COLO668 (cell line): ENCODE results near the gene GDPD5.

Experiments
- DNase-seq: peaks from one replicate; lab custom pipeline; 2025; ENCODE audit not compliant: unreplicated experiment; lab: John Stamatoyannopoulos, UW

The GDPD5 gene

DNA sequence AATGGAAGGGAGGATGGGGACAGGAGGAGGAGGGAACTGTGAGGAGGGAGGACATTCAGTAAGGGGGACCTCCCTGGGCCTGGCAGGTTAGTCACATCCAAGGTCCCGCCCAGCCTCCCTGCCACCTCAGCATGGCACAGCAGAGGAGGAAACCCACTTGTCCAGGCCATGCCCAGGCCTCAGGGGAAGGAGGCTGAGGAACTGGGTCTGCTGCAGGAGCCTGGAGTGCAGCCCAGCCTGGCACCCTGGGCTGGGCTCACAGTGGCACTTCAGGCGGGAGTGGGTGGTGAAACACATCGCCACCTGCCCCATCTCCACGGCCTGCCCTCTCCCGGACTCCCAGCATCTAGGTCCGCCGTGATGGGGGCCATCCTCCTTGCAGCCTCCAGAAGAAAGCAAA lies 75.5 kb downstream of the GDPD5 start:
- no peak for DNase-seq

DNA sequence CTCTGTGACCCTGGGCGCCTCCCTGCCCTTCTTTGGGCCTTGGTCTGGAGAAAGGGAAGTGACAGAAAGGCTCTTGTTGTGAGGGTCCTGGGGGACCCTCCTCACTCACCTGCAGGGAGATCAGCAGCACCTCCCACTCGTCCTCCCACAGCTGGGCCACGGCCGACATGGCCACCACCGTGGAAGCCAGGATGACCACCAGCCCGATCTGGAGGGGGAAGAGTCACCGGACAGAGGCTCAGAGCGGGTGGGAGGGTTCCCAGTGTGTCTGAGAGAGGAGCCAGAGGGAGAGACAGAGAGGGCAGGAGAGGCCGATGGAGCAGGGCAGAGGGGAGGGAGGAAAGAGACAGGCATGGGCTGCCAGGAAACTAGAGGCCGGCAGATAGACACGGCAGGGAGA lies 76.0 kb downstream of the GDPD5 start:
- no peak for DNase-seq

DNA sequence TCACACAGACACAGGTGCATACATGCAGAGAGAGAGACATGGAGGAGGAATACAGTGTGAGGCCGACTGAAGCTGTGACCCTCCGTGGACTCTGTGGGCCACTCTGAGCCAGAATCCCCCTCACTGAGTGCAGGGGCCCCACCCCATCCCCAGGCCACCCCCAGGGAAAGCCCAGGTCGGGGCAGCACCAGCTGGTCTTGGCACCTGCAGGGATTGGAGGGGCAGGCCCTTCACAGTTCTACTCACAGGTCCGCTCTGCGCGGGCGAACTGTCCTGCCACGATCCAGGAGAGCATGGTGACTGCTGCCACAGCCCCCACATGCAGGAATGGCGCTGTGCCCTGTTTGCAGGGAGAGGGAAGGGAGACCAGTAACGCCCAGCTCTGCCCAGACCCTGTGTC lies 76.5 kb downstream of the GDPD5 start:
- DNase-seq: no peak

GRCh38 chr11:75447415-75447814 lies 78.3 kb downstream of the GDPD5 start:
- DNase-seq: no peak

- DNase-seq: peak; percentile 47
These were observed 80.3 kb downstream of the GDPD5 start for GRCh38 chr11:75445315-75445953.

DNA sequence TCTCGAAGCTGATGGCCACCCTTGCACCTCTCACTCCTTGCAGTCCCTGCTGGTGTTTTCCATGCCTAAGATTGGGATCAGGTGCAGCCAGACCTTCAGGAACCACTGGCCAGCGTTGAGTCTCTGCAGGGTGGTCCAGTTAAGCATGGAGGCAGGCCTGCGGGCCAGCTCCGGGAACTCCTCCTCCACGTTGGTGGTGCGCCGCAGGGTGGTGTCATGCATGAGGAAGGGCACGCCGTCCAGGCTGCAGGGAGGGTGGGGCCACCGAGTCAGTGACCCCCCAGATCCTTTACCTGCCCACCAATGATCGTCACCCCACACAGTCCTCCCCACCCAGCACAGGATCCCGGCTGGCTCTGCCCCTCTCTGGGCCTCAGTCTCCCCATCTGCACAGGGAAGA lies 82.7 kb downstream of the GDPD5 start:
- DNase-seq: no peak

DNA sequence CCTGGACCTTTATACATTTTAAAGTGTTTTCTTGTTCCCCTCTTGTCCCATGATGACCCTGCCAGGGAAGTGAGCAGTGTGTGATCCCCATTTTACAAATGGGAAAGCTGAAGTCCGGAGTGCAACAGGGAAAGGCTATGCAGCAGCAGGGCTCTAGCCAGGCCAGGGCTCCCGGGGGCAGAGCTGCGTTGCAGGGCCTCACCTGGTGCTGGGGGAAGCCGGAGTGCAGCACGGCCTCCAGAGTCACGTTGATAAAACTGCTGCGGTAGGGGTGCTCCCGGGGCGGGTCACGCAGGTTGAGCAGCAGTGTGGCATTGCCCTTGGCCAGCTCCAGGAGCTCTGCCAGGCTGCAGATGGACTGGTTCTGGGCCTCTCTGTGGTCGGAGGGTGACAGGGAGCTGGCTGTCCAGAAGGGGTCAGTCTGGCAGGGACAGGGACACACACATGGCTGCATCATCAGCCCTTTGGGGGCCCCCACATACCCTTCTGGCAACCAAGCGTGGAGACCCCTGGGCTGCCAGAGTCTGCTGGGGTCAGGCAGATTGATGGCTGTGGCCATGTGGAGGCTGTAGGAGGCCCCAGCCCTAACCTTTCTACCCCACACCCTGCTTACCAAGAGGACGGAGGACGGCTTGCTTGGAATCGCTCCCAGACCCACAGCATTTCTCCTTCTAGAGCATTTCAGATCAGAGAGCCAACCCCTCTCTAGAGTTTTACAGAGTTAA lies 83.4 kb downstream of the GDPD5 start:
- no peak for DNase-seq

DNA sequence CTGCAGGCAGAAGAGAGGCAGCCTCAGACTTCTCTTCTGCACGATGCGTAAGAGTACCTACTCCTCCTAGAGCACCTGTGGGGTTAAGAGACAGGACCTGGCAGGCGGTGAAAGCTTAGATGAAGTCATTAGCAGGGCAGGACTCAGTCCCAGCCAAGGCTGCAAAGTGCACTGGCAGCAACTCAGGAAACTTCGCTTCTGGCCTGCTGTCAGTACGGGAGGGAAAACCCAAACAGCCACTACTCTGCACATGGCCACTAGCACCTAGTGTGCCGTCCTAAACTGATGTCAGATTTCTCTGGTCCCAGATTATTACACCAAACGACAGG lies 84.0 kb downstream of the GDPD5 start:
- DNase-seq: no peak

DNA sequence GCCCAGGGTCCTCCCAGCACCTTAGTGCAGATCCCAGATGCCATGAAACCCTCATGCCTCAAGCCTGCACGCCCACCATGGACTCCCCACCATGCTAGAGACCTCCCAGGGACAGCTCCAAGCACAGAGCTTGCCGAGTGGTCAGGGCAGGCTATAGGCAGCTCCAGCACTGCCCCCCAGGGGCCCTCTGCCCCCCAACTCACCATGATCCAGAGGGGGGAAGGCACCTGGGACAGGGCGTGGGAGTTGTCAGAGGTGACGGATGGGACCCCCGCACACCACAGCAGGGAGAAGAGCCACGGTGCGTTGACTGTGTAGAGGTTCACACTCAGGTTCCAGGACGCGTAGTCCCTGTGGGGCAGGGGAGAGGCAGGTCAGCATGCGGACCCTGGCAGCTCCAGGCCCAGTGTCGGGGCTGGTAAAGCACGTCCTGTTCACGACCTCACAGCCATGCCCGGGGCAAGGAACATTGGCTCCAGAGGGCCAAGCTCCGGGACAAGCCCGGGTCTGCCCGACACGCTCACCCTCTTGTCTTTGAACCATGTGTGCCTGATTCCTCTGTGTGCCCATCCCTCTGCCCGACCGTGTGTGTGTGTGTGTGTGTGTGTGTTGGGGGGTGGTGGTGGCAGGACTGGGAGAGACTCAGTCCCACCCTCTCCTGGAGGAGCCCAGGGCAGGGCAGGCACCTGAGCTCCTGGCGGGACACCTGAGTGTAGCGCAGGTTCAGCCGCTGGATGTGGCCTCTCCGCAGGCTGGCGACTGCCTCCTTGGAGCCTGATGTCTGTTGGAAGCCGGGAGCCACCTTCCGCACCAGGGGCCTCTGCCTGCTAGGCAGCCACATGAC lies 84.6 kb downstream of the GDPD5 start:
- no peak for DNase-seq

GRCh38 chr11:75439495-75440120 lies 86.1 kb downstream of the GDPD5 start:
- DNase-seq: no peak

DNA sequence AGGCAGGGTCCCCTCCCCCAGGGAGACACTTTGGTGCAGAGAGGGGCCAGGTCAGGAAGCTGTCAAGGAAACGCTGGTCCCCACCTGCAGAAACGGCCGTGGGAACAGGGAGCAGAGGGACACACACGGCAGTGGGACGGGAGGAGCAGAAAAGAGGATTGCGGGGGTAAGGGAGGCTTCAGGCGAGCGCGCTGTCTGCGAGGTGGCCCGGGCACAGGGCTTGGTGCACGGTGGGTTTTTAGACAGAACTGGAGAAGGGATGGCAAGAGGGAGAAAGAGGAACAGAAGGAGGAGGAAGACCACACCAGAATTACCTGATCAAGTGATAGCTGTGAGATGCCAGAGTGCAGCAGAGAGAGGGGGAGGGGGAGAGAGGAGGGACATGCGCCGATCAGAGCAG lies 86.7 kb downstream of the GDPD5 start:
- no peak for DNase-seq

DNA sequence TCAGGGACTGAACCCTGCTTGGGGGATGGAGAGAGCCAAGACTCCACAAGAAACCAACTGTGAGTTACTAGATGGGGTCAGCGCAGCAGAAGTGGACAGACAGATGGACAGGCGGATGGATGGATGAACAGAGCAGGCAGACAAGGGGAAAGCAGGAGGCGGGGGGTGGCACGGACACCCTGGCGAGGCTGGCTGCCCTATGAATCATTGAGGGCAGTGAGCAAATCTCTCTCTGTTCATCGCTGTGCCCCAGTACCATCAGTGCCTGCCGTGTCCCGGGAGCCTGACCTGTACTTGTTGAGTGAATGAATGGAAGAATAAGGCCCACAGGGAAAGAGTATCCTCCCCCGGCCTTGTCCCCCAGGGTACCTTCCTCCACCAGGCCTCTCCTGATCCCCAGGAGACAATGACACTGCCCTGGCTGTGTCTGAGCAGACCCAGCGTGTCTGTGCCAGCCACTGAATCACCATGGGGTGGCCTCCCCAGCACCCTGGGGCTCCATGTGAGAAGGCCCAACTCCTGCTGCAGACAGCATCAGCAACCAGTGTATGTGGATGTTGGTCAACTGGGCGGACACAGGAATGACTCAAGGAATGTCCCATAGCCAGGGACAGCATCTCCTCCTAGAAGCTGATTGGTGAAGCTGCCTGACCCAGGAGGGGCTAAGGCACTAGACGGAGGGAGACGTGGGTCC lies 87.6 kb downstream of the GDPD5 start:
- DNase-seq: no peak

- no peak for DNase-seq
These were observed 88.9 kb downstream of the GDPD5 start for GRCh38 chr11:75436806-75437205.

DNA sequence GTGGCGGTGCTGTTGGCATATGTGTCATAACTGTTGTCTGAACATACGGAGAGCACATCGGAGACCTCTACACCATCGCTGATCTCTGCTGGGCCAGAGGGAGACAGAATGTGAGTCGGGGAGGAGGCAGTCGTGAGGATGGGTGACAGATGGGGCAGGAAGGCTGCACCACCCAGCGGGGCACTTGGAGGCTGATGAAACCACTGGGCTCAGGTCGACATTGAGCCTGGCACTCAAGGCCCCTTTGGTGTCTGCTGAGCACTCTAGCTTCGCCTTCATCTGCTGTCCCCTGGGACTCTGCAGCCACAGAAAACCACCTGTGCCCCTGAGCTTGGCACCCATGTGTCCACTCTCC lies 90.2 kb downstream of the GDPD5 start:
- no peak for DNase-seq

GRCh38 chr11:75434886-75435570 lies 90.7 kb downstream of the GDPD5 start:
- DNase-seq: no peak

- DNase-seq: no peak
These were observed 91.7 kb downstream of the GDPD5 start for GRCh38 chr11:75434051-75434450.

- no peak for DNase-seq
These were observed 92.3 kb downstream of the GDPD5 start for GRCh38 chr11:75433443-75433842.

GRCh38 chr11:75432911-75433321 lies 92.8 kb downstream of the GDPD5 start, which contains the start of gene KLHL35:
Gene KLHL35, minus strand, starts transcription at chr11:75433203. Its CDS starts 2,574 bp downstream, at chr11:75430629.
- no peak for DNase-seq

DNA sequence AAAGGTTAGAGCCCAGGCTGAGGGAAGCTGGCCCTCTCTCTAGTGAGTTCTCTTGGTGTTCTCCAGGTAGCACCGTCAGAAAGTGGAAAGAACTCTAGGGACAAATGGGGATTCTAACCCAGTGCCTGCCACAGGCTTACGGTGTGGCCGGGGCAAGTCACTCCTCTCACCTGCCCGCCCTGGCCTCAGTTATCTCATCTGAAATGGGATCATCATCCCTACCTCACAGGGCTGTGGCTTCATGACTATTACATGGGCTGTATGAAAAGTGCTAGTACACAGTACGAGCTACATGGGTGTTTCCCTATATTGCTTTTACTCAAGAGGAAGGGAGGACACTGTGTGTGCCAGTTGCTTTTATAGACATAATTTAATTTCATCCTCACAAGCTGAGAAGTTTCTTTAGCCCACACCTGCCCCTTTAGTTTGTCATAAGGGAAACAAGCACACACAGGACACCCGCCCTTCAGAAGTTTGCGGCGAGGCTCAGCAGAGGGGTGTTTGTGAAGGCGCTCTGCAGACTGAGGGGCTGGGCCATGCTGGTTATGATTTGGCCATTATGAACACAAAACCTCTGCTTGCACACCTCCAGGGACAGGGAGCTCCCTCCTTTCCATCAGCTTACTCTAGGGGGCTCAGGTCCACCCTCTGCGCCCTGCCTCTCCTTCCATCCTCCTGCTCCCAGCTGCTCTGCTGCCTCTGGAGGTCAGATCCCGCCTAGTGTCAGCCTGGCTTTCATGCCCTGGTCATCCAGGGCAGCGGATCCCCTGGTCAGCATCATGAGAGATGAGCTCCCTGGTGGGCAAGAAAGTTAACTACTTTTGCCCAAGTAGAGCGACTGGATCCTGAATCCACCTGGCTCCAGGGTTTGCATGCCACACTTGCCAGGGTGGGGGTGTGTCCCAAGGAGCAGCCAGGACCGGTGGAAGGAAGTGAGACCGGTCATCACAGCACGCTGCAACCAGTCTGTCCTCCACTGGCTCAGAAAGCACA lies 93.9 kb downstream of the GDPD5 start:
- DNase-seq: no peak
